Keratinocyte (primary cell): ENCODE results near the gene CCBE1. TPM values are rescaled to one million over a fixed set of nuclear protein-coding genes. Genes with fewer than 3 reads are reported as not detected.

Experiments
- DNase-seq: peaks from one replicate; pipeline ENCODE4 v3.0.0-alpha.2; 2011; ENCODE audit warnings: low read depth, missing footprints, low spot score
- FAIRE-seq: peaks from 2 replicates; lab custom pipeline; 2011; peaks lifted over from hg19 to GRCh38; lab: Jason Lieb, UNC
- H2AFZ ChIP-seq: 2 replicates; pipeline ENCODE4 v1.6.0; 2012; ENCODE audit warnings: low read length, control low read depth, inconsistent platforms; ENCODE audit not compliant: control insufficient read depth
- H3K27ac ChIP-seq: 2 replicates; pipeline ENCODE4 v1.5.1; 2011; ENCODE audit warnings: low read length; ENCODE audit not compliant: control insufficient read depth, insufficient read depth
- H3K27me3 ChIP-seq: 3 replicates; pipeline ENCODE4 v1.6.0; 2011; ENCODE audit warnings: low read length; ENCODE audit not compliant: control insufficient read depth, insufficient read depth; ENCODE audit errors: extremely low read depth
- H3K36me3 ChIP-seq, 2 experiments: 2 replicates in 1 of 2; 3 replicates in 1 of 2; pipeline ENCODE4 v1.5.1; 2011; ENCODE audit warnings: low read length in 2 of 2, mild to moderate bottlenecking in 1 of 2; ENCODE audit not compliant: control insufficient read depth in 2 of 2, insufficient read depth in 2 of 2; ENCODE audit errors: extremely low read depth in 1 of 2
- H3K4me1 ChIP-seq: 3 replicates; pipeline ENCODE4 v1.5.1; 2011; ENCODE audit warnings: low read length; ENCODE audit not compliant: control insufficient read depth, insufficient read depth; ENCODE audit errors: extremely low read depth
- H3K4me2 ChIP-seq: 3 replicates; pipeline ENCODE4 v1.6.0; 2011; ENCODE audit warnings: low read depth, low read length; ENCODE audit not compliant: control insufficient read depth, insufficient read depth; ENCODE audit errors: extremely low read depth
- H3K4me3 ChIP-seq, 3 experiments: fragments of 200-600 bp in 1 of 3; sonication (generic) in 1 of 3; 2 replicates in 2 of 3; 3 replicates in 1 of 3; pipeline ENCODE4 v1.5.1; 2011 to 2016; ENCODE audit warnings: low read length in 3 of 3, mild to moderate bottlenecking in 3 of 3, control low read depth in 2 of 3, inconsistent platforms in 1 of 3, low read depth in 1 of 3, mixed read lengths in 1 of 3, mixed run types in 1 of 3, moderate library complexity in 1 of 3; ENCODE audit not compliant: control insufficient read depth in 2 of 3, insufficient read depth in 2 of 3; ENCODE audit errors: extremely low read depth in 1 of 3
- H3K79me2 ChIP-seq: 2 replicates; pipeline ENCODE4 v1.6.0; 2012; ENCODE audit warnings: low read length; ENCODE audit not compliant: control insufficient read depth, insufficient read depth
- H3K9ac ChIP-seq: 3 replicates; pipeline ENCODE4 v1.6.0; 2011; ENCODE audit warnings: low read length; ENCODE audit not compliant: control insufficient read depth, insufficient read depth; ENCODE audit errors: extremely low read depth
- H3K9me1 ChIP-seq: 3 replicates; pipeline ENCODE4 v1.6.0; 2011; ENCODE audit warnings: low read length; ENCODE audit not compliant: control insufficient read depth, insufficient read depth; ENCODE audit errors: extremely low read depth
- H3K9me3 ChIP-seq: 2 replicates; pipeline ENCODE4 v1.5.1; 2012; ENCODE audit warnings: low read depth, low read length; ENCODE audit not compliant: control insufficient read depth
- H4K20me1 ChIP-seq: 3 replicates; pipeline ENCODE4 v1.6.0; 2011; ENCODE audit warnings: low read length; ENCODE audit not compliant: control insufficient read depth, insufficient read depth; ENCODE audit errors: extremely low read depth
- CTCF ChIP-seq, 3 experiments: IDR thresholded peaks in 1 of 3; conservative IDR thresholded peaks in 1 of 3; optimal IDR thresholded peaks in 1 of 3; 2 replicates in 2 of 3; 3 replicates in 1 of 3; pipeline versions ENCODE3 to v1.5.1; 2011; ENCODE audit warnings: low read length in 3 of 3, mild to moderate bottlenecking in 3 of 3, moderate library complexity in 2 of 3, control low read depth in 1 of 3, inconsistent platforms in 1 of 3; ENCODE audit not compliant: insufficient read depth in 2 of 3; ENCODE audit errors: extremely low read depth in 1 of 3
- EZH2 ChIP-seq: IDR thresholded peaks from one replicate; pipeline ENCODE4 v1.6.1; 2012; ENCODE audit warnings: inconsistent platforms, mild to moderate bottlenecking, low read length, moderate library complexity
- dilution Hi-C: fragments of 300-500 bp; cut with MboI; formaldehyde crosslinking; loops from one replicate; pipeline ENCODE4 v1.7.0; 2020; ENCODE audit warnings: low sequenced_read_pairs; ENCODE audit not compliant: extremely low pct_ligation_motif_present
- polyA plus RNA-seq, 5 experiments: library from polyadenylated mRNA; depleted of rRNA in 3 of 5; stranded (reverse) in 3 of 5; stranded (forward) in 1 of 5; unstranded in 1 of 5; fragments of >200 nt; gene quantifications; 1 replicate in 1 of 5; 2 replicates in 3 of 5; 3 replicates in 1 of 5; pipeline versions ENCODE4 v1.2.1 to v1.2.3, GENCODE V29; 2011 to 2012; ENCODE audit warnings: missing spikeins in 2 of 5, low read depth in 1 of 5, low replicate concordance in 1 of 5

CCBE1 gene
- polyA plus RNA-seq, 1 donor (not counting 4 experiments of a cell fraction or from before 2014, with no cell fraction given) = 20.1 TPM

DNA sequence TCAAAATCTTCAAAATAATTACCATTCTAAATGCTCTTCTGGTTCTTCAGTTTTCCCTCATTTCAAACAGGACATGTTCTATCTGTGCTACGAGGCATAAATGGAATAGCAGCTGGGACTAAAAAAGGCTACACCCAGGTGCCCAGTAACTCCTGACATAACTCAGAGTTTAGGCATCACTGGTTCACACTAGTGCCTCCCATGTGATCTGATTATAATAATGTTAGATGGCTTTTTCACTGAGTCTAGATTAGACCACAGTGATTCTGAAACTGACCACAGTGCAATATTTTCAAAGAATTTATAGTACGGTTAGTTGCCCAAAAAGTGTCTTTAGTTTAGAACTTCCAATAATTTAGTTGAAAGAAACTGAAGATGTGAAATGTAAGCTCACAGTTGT is 123.3 kb downstream of the CCBE1 start:
- no peak overlapping the region for H3K9ac ChIP-seq
- dilution Hi-C loops = no loop called here
- no peaks in the 10 kb centered on the region for H3K79me2 ChIP-seq
- no peaks in the 10 kb centered on the region for H3K27me3 ChIP-seq
- FAIRE-seq (no peak), DNase-seq (no peak)
- no peaks in the 10 kb centered on the region for H3K9me3 ChIP-seq
- no peaks in the 10 kb centered on the region for H3K36me3 ChIP-seq
- no peak overlapping the region for H3K4me2 ChIP-seq
- H3K9me1 ChIP-seq = no peaks in the 10 kb centered on the region
- H3K27ac ChIP-seq = no peak overlapping the region
- H2AFZ ChIP-seq = no peak overlapping the region
- H3K4me3 ChIP-seq = no peak overlapping the region
- H4K20me1 ChIP-seq = no peaks in the 10 kb centered on the region
- no peaks in the 10 kb centered on the region for H3K4me1 ChIP-seq
- TF ChIP-seq CTCF (optimal IDR thresholded peaks at IDR 0.05 in 1 of 3, IDR thresholded peaks at IDR 0.05 in 1 of 3, conservative IDR thresholded peaks at IDR 0.05 in 1 of 3; ENCODE audit: extremely low read depth in 1 of 3, insufficient read depth in 2 of 3, low read length in 3 of 3) = no peak
- no peak for TF ChIP-seq EZH2

DNA sequence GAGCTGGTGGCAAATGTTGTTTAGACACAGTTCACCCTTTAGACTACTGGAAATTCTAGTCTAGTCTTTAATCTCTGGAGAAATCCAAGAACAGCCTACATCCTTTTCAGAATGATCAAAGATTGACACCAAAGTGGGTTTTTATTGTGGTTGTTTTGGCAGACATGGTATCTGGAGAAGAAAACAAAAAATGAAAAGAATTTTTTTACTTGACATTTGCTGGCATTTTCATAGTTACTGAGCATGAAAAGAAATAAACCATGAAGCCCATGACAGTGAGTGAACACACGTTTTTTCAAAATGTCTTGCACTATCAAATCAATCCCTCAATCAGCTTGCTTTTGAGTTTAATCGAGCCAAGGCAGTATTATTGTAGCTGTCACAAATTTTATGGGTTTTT is 125.3 kb downstream of the CCBE1 start:
- Histone ChIP-seq H3K4me2 (no peak overlapping the region), H3K9ac (no peak overlapping the region), H3K36me3 (no peaks in the 10 kb centered on the region), H3K9me1 (no peaks in the 10 kb centered on the region), H3K9me3 (no peaks in the 10 kb centered on the region), H2AFZ (no peak overlapping the region), H3K4me3 (no peak overlapping the region), H3K27me3 (no peaks in the 10 kb centered on the region), H3K27ac (no peak overlapping the region), H4K20me1 (no peaks in the 10 kb centered on the region), H3K79me2 (no peaks in the 10 kb centered on the region), H3K4me1 (no peaks in the 10 kb centered on the region)
- dilution Hi-C loops = no loop called here
- DNase-seq (no peak), FAIRE-seq (no peak)
- no peak for TF ChIP-seq CTCF (optimal IDR thresholded peaks at IDR 0.05 in 1 of 3, IDR thresholded peaks at IDR 0.05 in 1 of 3, conservative IDR thresholded peaks at IDR 0.05 in 1 of 3; ENCODE audit: extremely low read depth in 1 of 3, insufficient read depth in 2 of 3, low read length in 3 of 3)
- no peak for TF ChIP-seq EZH2
